T1000 (cell line): Measurements from ENCODE around the gene VARS1.
"Not testable (repeated sequence)": the region's sequence is repeated elsewhere in the genome, so short reads cannot be mapped to it uniquely, and the experiment has no call there.

Source experiments
- DNase-seq: peaks from one replicate; lab custom pipeline; 2025; ENCODE audit warnings: mixed read lengths; lab: John Stamatoyannopoulos, UW

Gene VARS1

DNA sequence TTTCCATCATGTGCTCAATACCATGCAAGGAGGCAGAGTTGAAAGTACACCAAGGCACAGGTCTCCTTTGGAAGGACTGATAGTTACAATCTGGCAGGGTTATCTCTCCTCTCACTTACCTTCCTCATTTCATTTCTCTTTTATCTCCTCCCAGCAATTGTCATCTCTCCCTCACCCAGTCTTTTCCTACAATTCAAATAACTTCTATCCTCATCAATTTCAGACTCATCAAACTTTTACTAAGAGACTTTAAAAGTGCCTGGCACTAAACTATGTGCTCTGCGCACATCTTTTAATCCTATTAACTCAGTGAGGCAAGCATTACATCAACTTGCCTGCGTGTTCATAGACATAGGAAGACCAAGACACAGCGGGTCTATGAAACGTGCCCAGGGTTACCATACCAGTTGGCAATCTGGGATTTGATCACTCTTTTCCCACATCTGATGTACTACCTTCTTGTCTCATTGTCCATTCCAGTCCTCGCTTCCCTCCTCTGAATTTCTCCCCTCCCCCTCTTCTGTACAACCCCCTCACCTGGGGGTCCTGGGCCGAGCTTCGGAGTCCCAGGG is 1.2 kb downstream of the VARS1 start:
- no peak for DNase-seq

DNA sequence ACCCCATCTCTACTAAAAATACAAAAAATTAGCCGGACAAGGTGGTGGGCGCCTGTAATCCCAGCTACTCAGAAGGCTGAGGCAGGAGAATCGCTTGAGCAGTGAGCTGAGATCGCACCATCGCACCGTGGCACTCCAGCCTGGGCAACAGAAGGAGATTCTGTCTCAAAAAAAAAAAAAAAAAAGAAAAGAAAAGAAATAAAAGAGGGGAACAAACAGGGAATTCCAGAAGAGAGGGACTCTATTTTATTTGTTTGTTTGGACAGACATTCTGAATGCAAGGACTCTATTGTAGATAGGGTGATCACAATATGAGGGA is 1.7 kb downstream of the VARS1 start:
- DNase-seq: not testable (repeated sequence)

DNA sequence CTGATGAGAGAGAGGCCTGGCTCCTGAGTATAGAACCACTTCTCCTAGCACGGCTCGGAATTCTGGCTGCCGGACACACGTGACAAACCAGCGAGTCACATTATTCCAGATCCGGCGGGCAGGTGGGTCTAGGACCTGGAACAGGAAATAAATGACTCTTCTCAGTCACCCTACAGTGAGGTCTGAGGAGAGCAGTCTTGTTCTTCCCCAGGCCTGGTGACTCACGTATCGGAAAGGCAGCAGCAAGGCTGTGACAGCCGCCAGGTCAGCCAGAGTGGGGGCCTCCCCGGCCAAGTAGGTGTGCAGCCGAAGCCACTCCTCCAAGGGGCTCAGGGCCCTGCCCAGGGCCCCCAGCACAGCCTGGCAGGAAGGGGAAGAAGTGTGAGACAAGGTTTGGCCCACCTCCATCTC is 2.8 kb downstream of the VARS1 start:
- DNase-seq: no peak

DNA sequence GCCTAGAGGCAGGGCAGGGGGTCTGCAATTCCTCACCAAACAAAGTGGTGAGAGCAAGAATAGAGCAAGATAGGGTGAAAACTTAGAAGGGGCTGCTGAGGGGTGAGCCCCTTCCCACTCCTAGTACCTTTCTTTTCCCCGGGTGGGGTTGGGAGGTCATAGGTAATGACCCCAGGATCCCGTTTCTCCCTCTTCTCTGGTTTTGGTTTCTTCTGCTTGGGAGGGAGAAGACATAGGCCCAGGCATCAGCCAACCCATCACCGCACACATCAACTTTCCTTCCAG is 3.5 kb downstream of the VARS1 start:
- no peak for DNase-seq

DNA sequence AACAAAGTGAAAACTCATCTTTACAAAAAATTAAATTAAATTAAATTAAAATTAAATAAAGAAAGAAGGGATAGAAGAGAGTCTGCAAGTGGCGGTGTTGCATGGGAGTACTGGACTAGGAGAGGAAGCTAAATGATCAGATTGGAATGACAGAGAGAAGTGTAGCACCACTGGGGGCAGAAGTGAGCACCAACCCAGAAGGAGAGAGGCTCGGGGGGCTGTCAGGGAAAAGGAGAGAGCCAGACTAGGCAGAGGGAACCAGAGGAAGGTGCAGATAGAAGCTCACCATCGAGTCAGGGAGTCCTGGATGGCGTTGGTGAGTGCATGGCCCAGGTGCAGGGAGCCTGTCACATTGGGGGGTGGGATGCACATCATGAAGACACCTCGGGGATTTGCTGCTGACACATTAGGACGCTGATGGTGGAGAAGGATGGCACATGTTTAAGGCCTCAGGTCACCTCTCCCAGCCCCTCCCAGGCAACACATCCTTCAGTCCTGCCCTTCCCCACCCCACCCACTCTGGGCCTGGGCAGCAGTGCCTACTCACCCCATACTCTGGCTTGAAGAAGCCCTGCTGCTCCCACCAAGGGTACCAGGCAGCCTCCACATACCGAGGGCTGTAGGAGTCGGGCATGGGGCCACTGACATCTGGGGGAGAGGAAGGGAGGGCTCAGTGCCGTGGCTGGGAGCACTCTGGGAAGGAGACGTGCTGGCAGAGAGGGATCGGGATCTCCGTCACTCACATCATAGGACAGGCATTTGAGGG is 4.0 kb downstream of the VARS1 start:
- no peak for DNase-seq

DNA sequence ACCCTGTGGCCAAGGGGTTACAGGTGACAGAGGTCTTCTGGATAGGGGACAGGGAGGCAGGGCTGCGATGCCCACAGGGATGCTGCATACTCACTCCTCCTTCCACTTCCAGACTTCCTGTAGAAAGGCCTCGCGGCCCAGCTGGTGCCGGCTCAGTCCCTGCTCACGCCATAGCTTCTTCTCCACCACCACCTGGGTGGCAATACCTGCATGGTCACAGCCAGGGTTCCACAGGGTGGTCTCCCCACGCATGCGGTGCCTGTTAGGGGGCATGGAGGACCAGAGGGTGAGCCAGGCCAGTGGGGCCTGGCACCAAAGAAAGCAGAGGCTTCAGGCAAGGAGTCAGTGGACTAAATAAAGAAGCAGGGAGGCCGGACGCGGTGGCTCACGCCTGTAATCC is 10.1 kb downstream of the VARS1 start:
- DNase-seq: no peak

DNA sequence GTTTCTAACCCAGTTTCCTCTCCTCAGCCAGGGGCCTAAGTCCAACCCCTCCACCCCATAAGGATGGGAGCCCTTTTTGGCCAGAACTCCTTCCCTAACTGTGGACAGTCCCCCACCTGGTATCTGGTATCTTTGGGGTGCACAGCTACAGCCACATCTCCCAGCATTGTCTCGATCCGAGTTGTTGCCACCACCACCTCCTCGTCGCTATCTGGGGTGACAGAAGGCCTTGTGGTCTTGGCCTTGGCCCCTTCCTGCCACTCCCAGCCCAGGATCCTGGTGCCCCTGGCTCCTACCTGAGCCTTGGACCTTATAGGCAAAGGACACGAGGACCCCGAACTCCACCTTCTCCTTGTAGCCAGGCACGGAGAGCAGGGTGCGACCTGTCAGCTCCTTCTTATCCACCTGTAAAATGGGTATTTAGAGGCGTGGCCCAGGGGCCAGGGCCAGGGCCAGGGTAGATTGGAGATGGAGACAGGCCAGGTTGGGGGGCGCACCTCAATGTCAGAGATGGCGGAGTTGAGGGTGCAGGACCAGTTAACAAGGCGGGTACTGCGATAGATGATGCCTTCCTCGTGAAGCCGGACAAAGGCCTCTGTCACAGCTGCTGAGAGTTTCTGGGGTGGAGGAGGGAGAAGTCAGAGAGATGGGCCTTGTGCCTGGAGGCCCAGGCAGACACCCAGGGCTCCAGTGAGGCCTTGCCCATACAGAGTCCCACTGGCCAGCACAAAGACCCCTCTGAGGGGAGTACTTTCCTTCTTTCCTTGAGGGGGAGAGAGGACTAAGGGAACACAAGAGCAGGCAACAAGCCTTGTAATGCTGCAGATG is 11.2 kb downstream of the VARS1 start:
- no peak for DNase-seq

DNA sequence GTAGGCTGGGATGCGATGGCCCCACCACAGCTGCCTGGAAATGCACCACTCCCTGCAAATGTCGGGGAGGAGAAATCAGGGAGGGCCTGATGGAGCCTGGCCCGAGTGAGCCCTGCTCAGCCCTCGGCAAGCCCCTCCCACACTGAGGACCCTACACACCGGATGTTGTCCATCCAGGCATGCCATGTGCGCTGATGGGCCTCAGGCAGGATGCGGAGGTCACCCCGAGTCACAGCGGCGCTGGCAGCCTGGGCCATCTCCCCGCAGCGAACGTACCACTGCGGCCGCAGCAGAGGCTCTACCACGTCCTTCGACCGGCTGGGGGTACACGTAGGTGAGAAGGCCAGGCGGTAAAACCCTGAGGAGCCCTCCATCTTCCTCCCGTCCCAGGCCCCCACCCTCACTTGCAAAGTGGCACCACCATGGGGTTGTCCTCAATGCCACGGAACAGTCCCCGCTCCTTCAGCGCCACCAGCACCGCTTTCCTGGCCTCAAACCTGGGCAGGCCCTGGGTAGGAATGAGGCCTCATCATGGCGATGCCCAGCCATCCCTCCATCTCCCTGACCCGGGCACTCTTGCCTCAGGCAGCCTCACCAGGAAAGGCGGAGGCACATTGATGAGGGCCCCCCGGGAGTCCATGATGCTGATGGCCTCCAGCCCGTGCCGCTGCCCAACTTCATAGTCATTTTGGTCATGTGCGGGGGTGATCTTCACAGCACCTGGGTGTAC is 13.3 kb downstream of the VARS1 start:
- no peak for DNase-seq

DNA sequence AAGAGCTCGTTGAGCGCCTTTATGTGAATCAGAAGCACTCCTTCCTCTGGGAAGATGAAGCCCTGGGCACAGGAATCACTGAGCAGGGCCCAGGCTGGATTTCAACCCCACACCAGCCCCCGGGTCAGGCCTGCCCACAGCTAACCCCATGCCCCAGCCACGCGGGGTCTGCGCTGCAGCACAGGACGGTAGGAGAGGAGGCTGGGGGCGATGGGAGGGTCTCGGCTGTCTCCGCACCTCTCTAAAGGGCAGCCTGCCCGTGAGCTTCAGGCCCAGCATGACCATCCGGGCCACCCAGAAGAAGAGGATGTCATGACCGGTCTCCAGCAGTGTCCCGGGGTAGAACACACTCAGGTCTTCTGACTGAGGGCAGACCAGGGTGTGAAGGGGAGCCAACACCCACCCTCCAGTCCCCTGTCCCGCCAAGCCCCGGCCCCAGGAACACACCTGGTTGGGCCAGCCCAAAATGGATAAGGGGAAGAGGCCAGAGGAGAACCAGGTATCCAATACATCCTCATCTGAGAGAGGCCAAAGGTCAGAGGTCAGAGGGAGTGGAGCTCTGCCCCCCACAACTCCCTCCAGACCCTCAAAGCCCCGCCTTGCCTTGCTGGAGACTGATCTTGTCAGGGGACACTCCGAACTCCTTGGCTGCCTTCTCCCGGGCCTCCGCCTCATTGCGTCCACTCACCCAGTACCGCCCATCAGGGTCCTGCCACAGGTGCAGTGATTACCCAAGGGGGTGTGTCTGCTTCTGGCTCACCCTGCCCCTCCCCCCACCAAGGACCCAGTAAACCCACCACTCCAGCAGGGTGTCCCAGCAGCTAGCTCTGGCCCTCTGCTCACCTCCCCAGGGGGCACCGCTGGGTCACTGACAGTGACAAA is 14.1 kb downstream of the VARS1 start:
- no peak for DNase-seq

DNA sequence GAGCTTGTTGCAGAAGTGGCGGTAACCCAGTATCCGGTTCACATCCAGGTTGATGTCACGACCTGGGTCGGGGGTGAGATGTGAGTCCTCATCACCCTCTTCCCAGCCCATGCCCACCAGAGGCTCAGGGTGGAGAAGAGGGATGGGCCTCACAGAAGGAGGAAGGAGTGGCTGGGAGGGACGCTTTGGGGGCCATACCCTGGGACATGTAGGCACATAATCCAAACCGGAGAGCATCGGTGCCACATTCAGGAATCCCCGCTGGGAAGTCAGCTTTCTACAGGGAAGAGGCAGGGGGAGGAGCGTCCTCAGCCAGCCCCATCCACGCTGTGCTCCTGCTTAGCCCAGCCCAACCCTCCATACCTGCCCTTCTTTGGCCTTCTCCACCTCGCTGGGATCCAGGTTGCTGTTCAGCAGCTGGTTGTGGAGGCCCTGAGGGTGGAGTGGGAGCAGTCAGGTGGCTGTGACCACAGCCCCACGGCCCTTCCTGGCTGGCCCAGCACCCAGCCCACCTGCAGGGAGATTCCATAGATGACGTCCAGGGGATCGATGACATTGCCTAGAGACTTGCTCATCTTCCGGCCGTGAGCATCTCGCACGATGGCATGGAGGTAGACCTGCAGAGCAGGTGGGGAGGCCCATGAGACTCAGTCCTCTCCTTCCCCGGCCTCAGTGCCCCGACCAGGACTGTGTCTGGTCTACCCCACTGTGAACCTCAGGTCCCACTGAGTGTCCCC is 14.9 kb downstream of the VARS1 start:
- DNase-seq: no peak

DNA sequence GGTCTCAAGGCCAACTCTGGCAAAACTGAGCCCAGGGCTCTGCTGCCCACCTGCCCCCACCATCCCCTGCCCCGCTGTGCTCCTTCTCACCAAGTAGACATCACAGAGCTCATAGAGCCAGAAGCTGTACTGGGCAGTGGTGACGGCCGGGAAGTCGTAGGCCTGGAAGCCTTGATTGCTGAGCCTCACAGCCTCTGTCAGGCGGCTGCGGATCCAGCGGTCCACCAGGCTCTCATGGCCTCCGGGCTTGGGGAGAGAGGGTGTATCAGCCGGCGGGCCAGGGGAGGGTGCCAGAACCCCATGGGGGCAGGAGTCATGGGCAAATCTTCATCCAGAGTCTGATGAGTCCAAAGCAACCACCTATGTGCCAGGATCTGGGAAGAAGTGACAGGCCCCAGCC is 15.6 kb downstream of the VARS1 start:
- no peak for DNase-seq

DNA sequence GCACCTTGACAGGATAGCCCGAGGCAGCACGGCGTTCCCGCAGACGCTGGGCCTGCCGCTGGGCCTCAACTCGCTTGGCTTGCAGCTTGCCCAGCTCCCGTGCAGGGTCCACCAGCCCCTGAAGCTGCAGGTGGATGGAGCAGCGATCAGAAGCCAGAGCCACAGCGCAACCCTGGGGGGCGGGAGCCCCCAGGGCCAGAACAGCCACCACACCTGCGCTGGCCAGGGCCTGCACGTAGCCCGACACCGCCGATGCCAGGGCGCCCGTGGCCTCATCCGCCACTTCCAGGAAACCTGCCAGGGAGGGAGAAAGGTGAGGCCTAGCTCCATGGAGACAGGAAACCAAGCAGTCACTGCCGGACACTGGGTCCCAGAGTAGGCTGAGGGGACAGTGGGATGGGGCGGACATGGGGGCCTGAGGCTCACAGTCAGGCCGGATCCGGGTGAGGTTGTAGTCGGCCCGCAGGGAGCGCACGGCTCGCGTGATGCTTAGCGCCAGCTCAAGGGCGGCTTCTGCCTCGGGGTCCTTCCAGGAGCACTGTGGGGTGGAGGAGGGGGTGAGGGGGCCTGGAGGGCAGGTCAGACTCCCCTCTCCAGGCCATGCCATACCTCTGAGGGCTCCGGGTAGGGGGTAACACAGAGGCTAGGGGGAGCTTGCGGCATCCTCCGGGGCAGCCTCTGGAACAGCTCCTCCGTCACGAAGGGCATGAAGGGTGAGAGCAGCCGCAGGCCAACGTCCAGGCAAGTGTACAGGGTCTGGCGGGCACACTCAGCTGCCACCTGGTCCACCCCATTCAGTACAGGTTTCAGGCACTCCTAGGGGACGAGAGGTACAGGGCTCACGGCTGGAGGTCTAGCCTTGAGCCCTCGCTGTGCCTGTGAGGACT is 16.3 kb downstream of the VARS1 start:
- DNase-seq: no peak

DNA sequence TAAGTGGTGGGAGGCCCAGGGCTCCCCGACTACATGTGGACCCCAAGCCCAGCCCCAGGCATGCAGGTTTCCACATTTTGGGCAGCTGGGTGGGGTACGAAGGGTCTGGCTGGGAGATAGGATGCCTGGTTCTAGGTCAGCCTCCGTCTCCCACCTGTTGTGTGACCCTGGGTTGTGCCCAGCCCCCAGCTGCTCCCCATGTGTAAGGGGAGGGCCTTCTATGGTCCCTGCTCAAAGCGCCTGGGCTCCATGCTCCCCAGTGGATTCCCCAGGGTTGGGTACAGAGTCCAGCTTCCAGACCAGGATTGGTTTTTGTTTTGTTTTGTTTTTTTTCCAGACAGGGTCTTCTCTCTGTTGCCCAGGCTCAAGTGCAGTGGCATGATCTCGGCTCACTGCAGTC is 17.4 kb downstream of the VARS1 start:
- no peak for DNase-seq

DNA sequence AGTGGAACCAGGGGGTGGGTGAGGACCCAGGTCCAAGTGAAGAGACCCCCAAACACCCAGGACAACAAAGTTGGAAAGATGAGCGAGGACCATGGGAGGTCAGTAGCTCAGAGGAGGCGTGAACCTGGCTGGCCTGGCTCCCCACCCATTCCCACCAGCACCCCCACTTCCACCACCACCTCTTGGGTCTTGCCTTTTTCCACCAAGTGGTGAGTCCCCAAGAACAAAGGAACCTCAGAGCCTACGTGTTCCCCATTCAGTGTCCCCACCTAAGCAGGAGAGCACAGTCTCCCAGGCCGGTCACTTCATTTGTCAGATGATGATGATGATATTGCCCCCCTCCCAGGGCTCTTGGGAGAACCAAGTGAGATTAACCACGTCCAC is 17.9 kb downstream of the VARS1 start:
- DNase-seq: no peak

DNA sequence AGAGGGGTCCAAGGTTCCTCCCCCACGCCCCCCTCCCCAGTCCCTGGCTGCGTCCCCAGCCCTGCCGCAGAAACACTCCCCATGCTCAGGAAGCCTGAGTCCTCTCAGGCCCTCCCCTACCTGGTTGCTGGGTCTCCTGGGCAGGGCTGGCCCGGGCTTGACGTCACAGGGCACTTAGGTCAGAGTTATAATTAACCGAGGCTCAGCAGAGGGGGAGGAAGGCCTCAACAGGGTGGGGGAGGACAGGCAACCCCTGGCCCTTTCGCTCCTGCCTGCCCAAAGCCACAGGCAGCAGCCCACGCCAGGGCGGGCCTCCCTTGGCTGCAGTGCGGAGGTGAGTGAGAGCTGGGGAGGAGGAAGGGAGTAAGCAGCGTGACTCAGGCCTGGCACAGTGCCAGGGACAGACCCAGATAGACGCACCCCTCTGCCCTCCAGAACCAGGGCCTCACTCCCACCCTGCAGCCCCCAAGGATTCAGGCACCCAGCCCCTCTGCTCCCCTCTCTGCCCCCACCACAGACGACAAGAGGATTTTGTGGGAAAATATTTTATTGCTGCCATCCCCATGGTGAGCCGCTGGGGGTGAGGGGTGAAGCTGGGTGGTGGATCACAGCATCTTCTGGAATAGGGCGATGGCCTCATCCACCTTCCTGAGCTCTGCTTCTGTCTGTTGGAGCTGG is 18.4 kb downstream of the VARS1 start, which contains the start of gene VWA7:
VWA7 (minus strand) TSS at position 340 of the 678 bp plus-strand sequence. CDS start 549 bp downstream, outside the sequence.
- DNase-seq: peak; percentile 37

DNA sequence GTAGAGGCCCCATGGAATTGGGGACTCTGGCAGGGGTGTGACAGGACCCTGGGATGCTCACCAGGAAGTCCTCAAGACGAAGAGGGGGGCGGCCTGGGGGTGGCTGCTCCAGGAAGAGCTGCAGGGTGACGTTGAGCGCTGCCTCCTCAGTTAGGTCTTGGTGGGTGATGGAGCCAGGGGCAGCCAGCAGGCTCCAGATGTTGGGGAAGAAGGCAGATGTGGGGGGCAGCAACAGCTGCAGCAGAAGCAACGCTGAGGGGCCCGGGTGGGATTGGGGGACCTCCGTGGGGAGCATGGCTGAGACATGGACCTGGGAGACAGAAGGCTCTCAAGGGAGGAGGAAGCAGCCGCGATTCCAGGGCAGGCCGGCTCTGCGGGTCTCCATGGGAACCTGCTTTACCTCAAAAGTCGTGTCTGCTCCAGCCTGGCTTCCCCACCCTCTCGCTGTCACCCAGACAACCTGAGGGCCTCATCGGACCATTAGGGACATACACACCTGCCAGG is 19.0 kb downstream of the VARS1 start:
- DNase-seq: no peak

DNA sequence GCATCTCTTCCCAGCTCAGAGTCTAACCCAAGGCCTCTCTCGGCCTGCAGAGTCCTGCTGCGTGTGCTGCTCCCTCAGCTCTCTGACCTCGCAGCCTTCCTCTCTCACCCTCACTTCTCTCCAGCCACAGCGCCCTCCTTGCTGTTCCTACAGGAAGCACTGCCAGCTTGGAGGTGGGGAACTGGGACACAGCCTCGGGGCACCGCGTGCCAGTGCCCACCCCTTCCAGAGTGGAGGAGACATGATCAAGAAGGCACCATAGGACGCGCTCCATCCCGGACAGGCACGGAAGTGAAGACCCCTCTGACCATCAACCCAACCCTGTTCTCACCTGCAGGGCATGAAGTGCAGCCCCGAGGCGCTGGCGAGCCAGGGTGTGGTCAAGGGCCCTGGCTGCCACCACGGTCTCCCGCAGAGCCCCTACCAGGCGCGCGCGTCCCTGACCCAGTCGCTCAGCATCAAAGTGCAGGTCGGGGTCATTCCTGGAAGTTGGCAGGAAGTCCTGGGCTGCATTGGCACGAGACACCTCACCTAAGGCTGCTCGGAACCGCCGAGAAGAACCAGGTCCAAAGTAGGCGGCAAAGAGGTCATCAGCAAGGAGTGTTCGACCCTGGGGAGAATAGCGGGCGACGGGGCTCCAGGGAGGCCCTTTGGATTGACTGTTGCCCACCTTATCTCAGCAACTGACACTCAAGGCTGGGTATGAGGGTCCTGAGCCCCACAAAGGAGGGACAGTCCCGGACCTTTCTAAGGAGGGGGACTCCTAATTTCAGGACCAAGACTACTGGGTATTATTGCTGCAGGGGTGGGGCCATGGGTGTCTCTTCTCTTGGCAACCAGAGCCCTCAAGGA is 19.7 kb downstream of the VARS1 start:
- no peak for DNase-seq

DNA sequence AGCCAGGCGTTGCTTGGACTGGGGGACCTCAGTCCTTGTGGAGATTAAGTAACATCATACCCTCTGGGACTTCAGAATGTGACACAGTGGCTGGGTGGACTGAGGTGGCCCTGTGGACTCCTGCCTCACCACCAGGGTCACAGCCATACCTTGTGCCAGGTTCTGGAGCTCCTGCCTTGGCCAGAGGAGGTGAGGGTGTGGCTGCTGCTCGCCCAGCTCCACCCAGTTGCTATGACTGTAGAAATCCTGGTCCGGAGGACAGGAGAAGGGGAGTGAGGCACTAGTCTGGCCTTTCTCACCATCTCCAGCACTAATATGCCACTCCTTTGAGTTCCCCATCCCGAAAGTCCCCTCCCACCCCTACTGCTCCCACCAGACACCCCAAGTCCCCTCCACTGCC is 20.4 kb downstream of the VARS1 start:
- DNase-seq: no peak
